Right lobe of liver (tissue), 4 donors: Measurements from ENCODE around the gene HDAC11.

Experiments used
- POLR2A ChIP-seq: fragments of 450-650 bp; IDR thresholded peaks from one replicate; pipeline ENCODE4 v1.6.1; 2017; ENCODE audit warnings: antibody characterized with exemption, mild to moderate bottlenecking
- TF ChIP-seq, protein P1 (sequence below), 4 donors: fragments of 200-600 bp in 3 of 4; fragments of 450-650 bp in 1 of 4; IDR thresholded peaks; one replicate each; pipeline versions ENCODE4 v1.5.1 to v1.8.0; 2016 to 2022; ENCODE audit warnings: antibody characterized with exemption in 4 of 4, mild to moderate bottlenecking in 2 of 4
- donor health status: DM: no; HTN: no; CAD: no.
- donor health status: DM: no; HTN: no; CAD: no.
- donor health status: DM: no; HTN: yes; CAD: no.

DNA sequence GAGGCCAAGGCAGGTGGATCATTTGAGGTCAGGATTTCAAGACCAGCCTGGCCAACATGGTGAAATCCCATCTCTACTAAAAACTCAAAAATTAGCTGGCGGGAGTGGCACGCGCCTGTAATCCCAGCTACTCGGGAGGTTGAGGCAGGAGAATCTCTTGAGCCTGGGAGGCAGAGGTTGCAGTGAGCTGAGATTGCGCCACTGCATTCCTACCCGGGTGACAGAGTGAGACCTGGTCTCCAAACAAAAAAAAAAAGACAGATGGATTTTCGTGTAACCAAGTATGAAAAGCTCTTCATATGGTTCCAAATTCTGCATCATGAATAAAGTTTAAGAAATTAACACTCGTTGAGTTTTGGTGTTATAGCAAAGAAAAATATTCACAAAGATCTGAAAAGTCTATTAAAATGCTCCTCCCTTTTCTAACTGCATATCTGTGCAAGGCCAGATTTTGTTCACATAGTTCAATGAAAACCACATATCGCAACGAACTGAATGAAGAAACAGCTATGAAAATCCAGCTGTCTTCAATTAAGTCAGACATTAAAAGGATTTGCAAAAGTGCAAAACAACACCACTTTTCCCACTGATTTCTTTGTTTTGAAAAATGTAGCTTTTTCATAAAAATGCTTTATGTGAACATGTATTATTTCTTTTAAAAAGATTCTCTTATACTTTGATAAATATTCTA is 45.0 kb downstream of the HDAC11 start:
- TF ChIP-seq, protein P1, sequence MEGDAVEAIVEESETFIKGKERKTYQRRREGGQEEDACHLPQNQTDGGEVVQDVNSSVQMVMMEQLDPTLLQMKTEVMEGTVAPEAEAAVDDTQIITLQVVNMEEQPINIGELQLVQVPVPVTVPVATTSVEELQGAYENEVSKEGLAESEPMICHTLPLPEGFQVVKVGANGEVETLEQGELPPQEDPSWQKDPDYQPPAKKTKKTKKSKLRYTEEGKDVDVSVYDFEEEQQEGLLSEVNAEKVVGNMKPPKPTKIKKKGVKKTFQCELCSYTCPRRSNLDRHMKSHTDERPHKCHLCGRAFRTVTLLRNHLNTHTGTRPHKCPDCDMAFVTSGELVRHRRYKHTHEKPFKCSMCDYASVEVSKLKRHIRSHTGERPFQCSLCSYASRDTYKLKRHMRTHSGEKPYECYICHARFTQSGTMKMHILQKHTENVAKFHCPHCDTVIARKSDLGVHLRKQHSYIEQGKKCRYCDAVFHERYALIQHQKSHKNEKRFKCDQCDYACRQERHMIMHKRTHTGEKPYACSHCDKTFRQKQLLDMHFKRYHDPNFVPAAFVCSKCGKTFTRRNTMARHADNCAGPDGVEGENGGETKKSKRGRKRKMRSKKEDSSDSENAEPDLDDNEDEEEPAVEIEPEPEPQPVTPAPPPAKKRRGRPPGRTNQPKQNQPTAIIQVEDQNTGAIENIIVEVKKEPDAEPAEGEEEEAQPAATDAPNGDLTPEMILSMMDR (IDR thresholded peaks at IDR 0.05): no peak
- TF ChIP-seq POLR2A: no peak
